ENCODE measurements around the gene TARS1. TPM values are rescaled to one million over a fixed set of nuclear protein-coding genes. Genes with fewer than 3 reads are reported as not detected.

Gene TARS1
- total RNA-seq (100 to 1,000 TPM; 111 to 126 TPM), polyA plus RNA-seq (10 to 100 TPM; 51.9 to 61.3 TPM)

GRCh38 chr5:33440482-33441240 is at the start of gene TARS1:
TARS1 (plus strand) TSS chr5:33440965; CDS start chr5:33441087, 122 bp downstream.
- H3K27ac Mint-ChIP-seq = no peak within 1 kb of the TSS
- POLR2A ChIA-PET (ENCODE audit: partially characterized antibody) = interaction anchor here (1.5 to 2.5 kb wide), 3 partner anchors 13 to 1474 kb away, joined by 4 to 7 read pairs (median 7); partner anchors contain the start of genes AMACR and RAD1

DNA sequence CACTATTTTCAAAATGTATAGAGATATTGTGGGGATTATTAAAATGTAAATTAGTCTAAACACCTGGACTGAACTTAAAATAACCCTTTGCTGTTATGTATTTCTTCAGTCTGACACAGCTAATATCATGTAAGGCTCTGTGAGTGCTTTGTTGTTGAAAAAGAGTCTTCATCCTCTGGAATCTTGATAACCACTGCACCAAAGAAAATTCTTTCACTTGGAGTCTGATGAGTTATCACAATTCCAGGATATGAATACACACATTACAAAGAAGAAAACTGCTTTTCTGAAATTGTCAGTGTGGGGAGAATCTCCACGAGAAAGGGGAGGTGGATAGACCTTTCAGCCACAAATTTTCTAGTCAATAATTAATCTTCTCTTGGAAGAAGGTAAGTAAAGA is 42.3 kb upstream of the TARS1 start:
- intact Hi-C loops (cut with micrococcal nuclease) = no loop called here
- no peak overlapping the region for H3K27ac Mint-ChIP-seq
- ChIA-PET POLR2A (ENCODE audit: partially characterized antibody) (no interaction called here), CTCF (ENCODE audit: partially characterized antibody) (no interaction called here)
- H3K27ac ChIP-seq (ENCODE audit: low read depth, low read length) = no peak overlapping the region
- no peaks in the 10 kb centered on the region for H3K4me1 Mint-ChIP-seq
- peaks cover 0 to 7% (median 3%) of the 10 kb centered on the region in 8 donors for H3K9me3 Mint-ChIP-seq
- H3K36me3 Mint-ChIP-seq = no peaks in the 10 kb centered on the region
- H3K4me1 ChIP-seq (ENCODE audit: insufficient read depth, low read length) = no peaks in the 10 kb centered on the region
- no peaks in the 10 kb centered on the region for H3K9me3 ChIP-seq (ENCODE audit: control insufficient read depth in 1 of 2, low read length in 2 of 2)
- peaks cover 1 to 5% of the 10 kb centered on the region in 2 donors for H3K27me3 Mint-ChIP-seq
- no peak overlapping the region for H3K4me3 ChIP-seq (ENCODE audit: low read length in 2 of 2)
- H3K27me3 ChIP-seq (ENCODE audit: insufficient read depth, low read length) = no peaks in the 10 kb centered on the region
- no peaks in the 10 kb centered on the region for H3K36me3 ChIP-seq (ENCODE audit: insufficient read depth, low read length)
- no peak overlapping the region for H3K4me3 Mint-ChIP-seq
- no peak for DNase-seq

More at GRCh38 chr5:33440482-33441240, at the start of gene TARS1:
- Histone ChIP-seq H3K36me3 (ENCODE audit: insufficient read depth, low read length) (peaks cover 5% of the 10 kb centered on the region), H3K27ac (ENCODE audit: low read depth, low read length) (peak within 1 kb of the TSS; percentile 84), H3K4me3 (ENCODE audit: low read length in 2 of 2) (peak within 1 kb of the TSS; percentile 83 to 98), H3K4me1 (ENCODE audit: insufficient read depth, low read length) (peaks cover 47% of the 10 kb centered on the region), H3K27me3 (ENCODE audit: insufficient read depth, low read length) (no peaks in the 10 kb centered on the region), H3K9me3 (ENCODE audit: control insufficient read depth in 1 of 2, low read length in 2 of 2) (no peaks in the 10 kb centered on the region)
- CTCF ChIA-PET (ENCODE audit: partially characterized antibody) = interaction anchor here (1.6 to 2.7 kb wide), 2 partner anchors 495 to 529 kb away, joined by 8 to 13 read pairs; partner anchors contain the start of gene RXFP3
- no peaks in the 10 kb centered on the region for H3K27me3 Mint-ChIP-seq
- no peak within 1 kb of the TSS for H3K4me3 Mint-ChIP-seq
- DNase-seq = peak; percentile 91 to 96 (median 92)
- H3K4me1 Mint-ChIP-seq = peaks cover 20 to 29% (median 27%) of the 10 kb centered on the region in 4 donors
- H3K36me3 Mint-ChIP-seq = peaks cover 0 to 5% of the 10 kb centered on the region in 2 donors
- H3K9me3 Mint-ChIP-seq = no peaks in the 10 kb centered on the region
- intact Hi-C loops (cut with micrococcal nuclease) = loop anchor here (1.0 to 10.0 kb wide), 6 partner anchors 417 to 1908 kb away; partner anchors contain the start of genes AMACR, BRIX1, C5orf22 and DROSHA

DNA sequence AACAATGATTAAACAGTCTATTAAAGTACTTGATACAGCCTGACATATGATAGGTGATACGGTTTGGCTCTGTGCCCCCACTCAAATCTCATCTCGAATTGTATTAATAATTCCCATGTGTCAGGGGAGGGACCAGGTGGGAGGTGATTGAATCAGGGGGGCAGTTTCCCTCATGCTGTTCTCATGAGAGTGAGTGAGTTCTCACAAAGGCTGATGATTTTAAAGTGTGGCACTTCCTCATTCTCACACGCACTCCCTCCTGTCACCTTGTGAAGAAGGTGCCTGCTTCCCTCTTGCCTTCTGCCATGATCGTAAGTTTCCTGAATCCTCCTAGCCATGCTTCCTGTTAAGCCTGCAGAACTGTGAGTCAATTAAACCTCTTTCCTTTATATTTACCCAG is 40.1 kb upstream of the TARS1 start:
- no peak overlapping the region for H3K4me3 Mint-ChIP-seq
- no peak overlapping the region for H3K27ac Mint-ChIP-seq
- H3K27me3 ChIP-seq (ENCODE audit: insufficient read depth, low read length) = no peaks in the 10 kb centered on the region
- H3K36me3 ChIP-seq (ENCODE audit: insufficient read depth, low read length) = no peaks in the 10 kb centered on the region
- H3K9me3 ChIP-seq (ENCODE audit: control insufficient read depth in 1 of 2, low read length in 2 of 2) = no peaks in the 10 kb centered on the region
- no peaks in the 10 kb centered on the region for H3K36me3 Mint-ChIP-seq
- ChIA-PET POLR2A (ENCODE audit: partially characterized antibody) (no interaction called here), CTCF (ENCODE audit: partially characterized antibody) (no interaction called here)
- peaks cover 1 to 5% of the 10 kb centered on the region in 2 donors for H3K27me3 Mint-ChIP-seq
- no peaks in the 10 kb centered on the region for H3K4me1 ChIP-seq (ENCODE audit: insufficient read depth, low read length)
- no peak overlapping the region for H3K27ac ChIP-seq (ENCODE audit: low read depth, low read length)
- no peak for DNase-seq
- intact Hi-C loops (cut with micrococcal nuclease) = no loop called here
- no peaks in the 10 kb centered on the region for H3K4me1 Mint-ChIP-seq
- peaks cover 0 to 5% (median 0%) of the 10 kb centered on the region in 8 donors for H3K9me3 Mint-ChIP-seq
- H3K4me3 ChIP-seq (ENCODE audit: low read length in 2 of 2) = no peak overlapping the region

- peaks cover 0 to 5% (median 0%) of the 10 kb centered on the region in 8 donors for H3K9me3 Mint-ChIP-seq
- DNase-seq = no peak
- Histone ChIP-seq H3K9me3 (ENCODE audit: control insufficient read depth in 1 of 2, low read length in 2 of 2) (no peaks in the 10 kb centered on the region), H3K27ac (ENCODE audit: low read depth, low read length) (no peak overlapping the region), H3K4me1 (ENCODE audit: insufficient read depth, low read length) (no peaks in the 10 kb centered on the region), H3K4me3 (ENCODE audit: low read length in 2 of 2) (no peak overlapping the region), H3K27me3 (ENCODE audit: insufficient read depth, low read length) (no peaks in the 10 kb centered on the region), H3K36me3 (ENCODE audit: insufficient read depth, low read length) (no peaks in the 10 kb centered on the region)
- H3K27me3 Mint-ChIP-seq = peaks cover 1 to 5% of the 10 kb centered on the region in 2 donors
- H3K4me1 Mint-ChIP-seq = no peaks in the 10 kb centered on the region
- intact Hi-C loops (cut with micrococcal nuclease) = no loop called here
- H3K36me3 Mint-ChIP-seq = no peaks in the 10 kb centered on the region
- H3K4me3 Mint-ChIP-seq = no peak overlapping the region
- ChIA-PET POLR2A (ENCODE audit: partially characterized antibody) (no interaction called here), CTCF (ENCODE audit: partially characterized antibody) (no interaction called here)
- H3K27ac Mint-ChIP-seq = no peak overlapping the region
Observed at GRCh38 chr5:33401482-33402390, 39.0 kb upstream of the TARS1 start.

GRCh38 chr5:33403187-33403586 is 37.6 kb upstream of the TARS1 start:
- ChIA-PET POLR2A (ENCODE audit: partially characterized antibody) (no interaction called here), CTCF (ENCODE audit: partially characterized antibody) (no interaction called here)
- no peaks in the 10 kb centered on the region for H3K4me1 ChIP-seq (ENCODE audit: insufficient read depth, low read length)
- Mint-ChIP-seq H3K27me3 (peaks cover 0 to 5% of the 10 kb centered on the region in 2 donors), H3K36me3 (no peaks in the 10 kb centered on the region), H3K9me3 (peaks cover 0 to 5% (median 0%) of the 10 kb centered on the region in 8 donors), H3K27ac (no peak overlapping the region), H3K4me1 (no peaks in the 10 kb centered on the region), H3K4me3 (no peak overlapping the region)
- no peak for DNase-seq
- H3K36me3 ChIP-seq (ENCODE audit: insufficient read depth, low read length) = no peaks in the 10 kb centered on the region
- no peak overlapping the region for H3K27ac ChIP-seq (ENCODE audit: low read depth, low read length)
- no peaks in the 10 kb centered on the region for H3K9me3 ChIP-seq (ENCODE audit: control insufficient read depth in 1 of 2, low read length in 2 of 2)
- intact Hi-C loops (cut with micrococcal nuclease) = no loop called here
- H3K27me3 ChIP-seq (ENCODE audit: insufficient read depth, low read length) = no peaks in the 10 kb centered on the region
- no peak overlapping the region for H3K4me3 ChIP-seq (ENCODE audit: low read length in 2 of 2)

DNA sequence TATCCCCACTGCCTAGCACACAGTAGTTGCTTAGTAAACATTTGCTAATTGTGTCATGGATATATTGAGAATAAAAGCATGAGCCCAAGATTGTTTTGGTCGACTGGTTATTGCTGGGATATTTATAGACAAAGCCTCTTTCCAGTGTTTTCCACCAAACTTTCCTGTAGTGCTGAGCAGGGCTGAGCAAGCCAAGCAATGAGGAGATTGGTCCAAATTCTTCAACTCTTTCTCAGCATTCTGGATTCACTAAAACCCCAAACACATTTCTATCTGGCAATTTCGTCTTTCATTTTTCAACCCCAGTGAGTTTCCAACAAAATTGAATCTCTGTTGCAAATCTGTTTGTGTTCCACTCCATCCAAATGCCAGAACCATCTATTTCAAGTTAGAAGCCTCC is 31.9 kb upstream of the TARS1 start:
- CTCF ChIA-PET (ENCODE audit: partially characterized antibody) = no interaction called here
- Histone ChIP-seq H3K36me3 (ENCODE audit: insufficient read depth, low read length) (no peaks in the 10 kb centered on the region), H3K4me1 (ENCODE audit: insufficient read depth, low read length) (no peaks in the 10 kb centered on the region), H3K9me3 (ENCODE audit: control insufficient read depth in 1 of 2, low read length in 2 of 2) (no peaks in the 10 kb centered on the region), H3K27me3 (ENCODE audit: insufficient read depth, low read length) (no peaks in the 10 kb centered on the region), H3K27ac (ENCODE audit: low read depth, low read length) (no peak overlapping the region), H3K4me3 (ENCODE audit: low read length in 2 of 2) (no peak overlapping the region)
- POLR2A ChIA-PET (ENCODE audit: partially characterized antibody) = no interaction called here
- H3K9me3 Mint-ChIP-seq = peaks cover 0 to 5% (median 0%) of the 10 kb centered on the region in 8 donors
- no peak overlapping the region for H3K27ac Mint-ChIP-seq
- intact Hi-C loops (cut with micrococcal nuclease) = no loop called here
- H3K4me3 Mint-ChIP-seq = no peak overlapping the region
- H3K4me1 Mint-ChIP-seq = no peaks in the 10 kb centered on the region
- peaks cover 4 to 6% of the 10 kb centered on the region in 2 donors for H3K27me3 Mint-ChIP-seq
- no peaks in the 10 kb centered on the region for H3K36me3 Mint-ChIP-seq
- DNase-seq = no peak
